Activated CD4-positive, alpha-beta T cell treated with anti-CD3 and anti-CD28 coated beads for 24 hours (primary cell): ENCODE measurements around the gene TUBE1.

Experiments
- DNase-seq, 2 donors: peaks; one replicate each; pipeline ENCODE4 v3.0.0-alpha.2; 2020; ENCODE audit warnings: low read depth in 2 of 2

The TUBE1 gene

GRCh38 chr6:112036088-112036637 is 51.1 kb downstream of the TUBE1 start:
- no peak for DNase-seq

- no peak for DNase-seq
These were observed 52.7 kb downstream of the TUBE1 start for GRCh38 chr6:112034616-112034995.

GRCh38 chr6:112033791-112034615 is 53.3 kb downstream of the TUBE1 start:
- DNase-seq = no peak

- no peak for DNase-seq
These were observed 54.6 kb downstream of the TUBE1 start for GRCh38 chr6:112032728-112033127.

- DNase-seq = no peak
These were observed 55.3 kb downstream of the TUBE1 start for GRCh38 chr6:112031960-112032359.

GRCh38 chr6:112030961-112031660 is 56.2 kb downstream of the TUBE1 start:
- DNase-seq = no peak

- DNase-seq = no peak
These were observed 56.9 kb downstream of the TUBE1 start for GRCh38 chr6:112030206-112030960.

GRCh38 chr6:112029045-112029822 is 58.0 kb downstream of the TUBE1 start:
- DNase-seq = peak; percentile 62 to 77

GRCh38 chr6:112027942-112028674 is 59.2 kb downstream of the TUBE1 start:
- no peak for DNase-seq

GRCh38 chr6:112026933-112027332 is 60.3 kb downstream of the TUBE1 start:
- no peak for DNase-seq

GRCh38 chr6:112024464-112024863 is 62.8 kb downstream of the TUBE1 start:
- DNase-seq = no peak

GRCh38 chr6:112022749-112023148 is 64.5 kb downstream of the TUBE1 start:
- no peak for DNase-seq

- no peak for DNase-seq
These were observed 65.5 kb downstream of the TUBE1 start for GRCh38 chr6:112021691-112022310.
